MM.1S (cell line): Measurements from ENCODE around the gene AKAP6.

Source experiments
- DNase-seq: peaks from one replicate; pipeline ENCODE4 v3.0.0-alpha.2; 2015
- H2AFZ ChIP-seq: fragments of 300-600 bp; sonication (generic); 2 replicates; pipeline ENCODE4 v1.6.0; 2016; ENCODE audit warnings: antibody characterized with exemption, low read length
- H3F3A ChIP-seq: fragments of 300-600 bp; sonication (generic); 2 replicates; pipeline ENCODE4 v1.6.1; 2016; ENCODE audit warnings: mild to moderate bottlenecking, antibody characterized with exemption, low read length, moderate library complexity, mixed read lengths; ENCODE audit not compliant: insufficient read depth
- H3K27ac ChIP-seq: fragments of 300-600 bp; sonication (generic); 2 replicates; pipeline ENCODE4 v1.5.1; 2016; ENCODE audit warnings: mild to moderate bottlenecking, low read length
- H3K27me3 ChIP-seq: fragments of 300-600 bp; sonication (generic); replicated peaks from 2 replicates; pipeline ENCODE4 v1.6.0; 2016; ENCODE audit warnings: low read length; ENCODE audit not compliant: insufficient read depth
- H3K36me3 ChIP-seq: fragments of 300-600 bp; sonication (generic); replicated peaks from 2 replicates; pipeline ENCODE4 v1.6.1; 2016; ENCODE audit warnings: mild to moderate bottlenecking, low read length, mixed read lengths; ENCODE audit not compliant: insufficient read depth
- H3K4me1 ChIP-seq: fragments of 300-600 bp; sonication (generic); 2 replicates; pipeline ENCODE4 v1.6.1; 2016; ENCODE audit warnings: low read length, mixed read lengths
- H3K4me2 ChIP-seq: fragments of 300-600 bp; sonication (generic); 2 replicates; pipeline ENCODE4 v1.6.0; 2016; ENCODE audit warnings: low read depth, low read length
- H3K4me3 ChIP-seq: fragments of 300-600 bp; sonication (generic); 2 replicates; pipeline ENCODE4 v1.5.1; 2016; ENCODE audit warnings: low read length, mixed read lengths
- H3K79me2 ChIP-seq: fragments of 300-600 bp; sonication (generic); 2 replicates; pipeline ENCODE4 v1.6.1; 2016; ENCODE audit warnings: mixed run types, low read length, mixed read lengths
- H3K9ac ChIP-seq: fragments of 300-600 bp; sonication (generic); 2 replicates; pipeline ENCODE4 v1.6.1; 2016; ENCODE audit warnings: low read length, mixed read lengths
- H3K9me2 ChIP-seq: fragments of 300-600 bp; sonication (generic); replicated peaks from 2 replicates; pipeline ENCODE4 v1.6.1; 2016; ENCODE audit warnings: mild to moderate bottlenecking, low read length, mixed read lengths; ENCODE audit not compliant: insufficient read depth
- H3K9me3 ChIP-seq: fragments of 300-600 bp; sonication (generic); replicated peaks from 2 replicates; pipeline ENCODE4 v1.6.1; 2016; ENCODE audit warnings: mild to moderate bottlenecking, low read length, mixed read lengths; ENCODE audit not compliant: insufficient read depth
- H4K20me1 ChIP-seq: fragments of 300-600 bp; sonication (generic); 2 replicates; pipeline ENCODE4 v1.6.1; 2016; ENCODE audit warnings: mild to moderate bottlenecking, low read length, moderate library complexity, mixed read lengths; ENCODE audit not compliant: insufficient read depth
- CTCF ChIP-seq: fragments of 300-600 bp; sonication (generic); IDR thresholded peaks from 2 replicates; pipeline ENCODE4 v1.5.1; 2016; ENCODE audit warnings: antibody characterized with exemption, low read length, mixed read lengths
- EZH2 ChIP-seq: fragments of 300-600 bp; sonication (generic); optimal IDR thresholded peaks from 2 replicates; pipeline ENCODE3; 2017; ENCODE audit warnings: low read depth, mild to moderate bottlenecking, antibody characterized with exemption, low read length, mixed read lengths
- EZH2phosphoT487 ChIP-seq: fragments of 300-600 bp; sonication (generic); IDR thresholded peaks from 2 replicates; pipeline ENCODE4 v1.6.1; 2018; ENCODE audit warnings: antibody characterized with exemption, low read length

Gene AKAP6

GRCh38 chr14:32667287-32667686, 338.2 kb downstream of the AKAP6 start:
- Histone ChIP-seq H3K36me3 (no peaks in the 10 kb centered on the region), H3K27me3 (no peaks in the 10 kb centered on the region), H3K27ac (no peak overlapping the region), H3K9me2 (no peaks in the 10 kb centered on the region), H3K9ac (no peak overlapping the region), H3F3A (no peaks in the 10 kb centered on the region), H2AFZ (no peak overlapping the region), H3K79me2 (no peaks in the 10 kb centered on the region), H4K20me1 (no peaks in the 10 kb centered on the region), H3K4me2 (no peak overlapping the region), H3K4me1 (no peaks in the 10 kb centered on the region), H3K9me3 (no peaks in the 10 kb centered on the region), H3K4me3 (no peak overlapping the region)
- no peak for DNase-seq
- TF ChIP-seq EZH2phosphoT487, result no peak
- TF ChIP-seq EZH2, result no peak
- TF ChIP-seq CTCF, result no peak

GRCh38 chr14:32667791-32668190, 338.7 kb downstream of the AKAP6 start:
- Histone ChIP-seq H3K4me2 (no peak overlapping the region), H3K4me3 (no peak overlapping the region), H3K9ac (no peak overlapping the region), H3K27ac (no peak overlapping the region), H3K27me3 (no peaks in the 10 kb centered on the region), H3K36me3 (no peaks in the 10 kb centered on the region), H3F3A (no peaks in the 10 kb centered on the region), H4K20me1 (no peaks in the 10 kb centered on the region), H3K9me3 (no peaks in the 10 kb centered on the region), H3K4me1 (no peaks in the 10 kb centered on the region), H3K9me2 (no peaks in the 10 kb centered on the region), H2AFZ (no peak overlapping the region), H3K79me2 (no peaks in the 10 kb centered on the region)
- TF ChIP-seq CTCF (no peak), EZH2phosphoT487 (no peak), EZH2 (no peak)
- no peak for DNase-seq

- Histone ChIP-seq H3K9me3 (no peaks in the 10 kb centered on the region), H2AFZ (no peak overlapping the region), H3K27me3 (no peaks in the 10 kb centered on the region), H3K27ac (no peak overlapping the region), H4K20me1 (no peaks in the 10 kb centered on the region), H3K9ac (no peak overlapping the region), H3F3A (no peaks in the 10 kb centered on the region), H3K4me2 (no peak overlapping the region), H3K79me2 (no peaks in the 10 kb centered on the region), H3K9me2 (no peaks in the 10 kb centered on the region), H3K4me3 (no peak overlapping the region), H3K36me3 (no peaks in the 10 kb centered on the region), H3K4me1 (no peaks in the 10 kb centered on the region)
- DNase-seq, result no peak
- TF ChIP-seq EZH2phosphoT487, result no peak
- TF ChIP-seq EZH2, result no peak
- TF ChIP-seq CTCF, result no peak
Measured at GRCh38 chr14:32669391-32669790, 340.3 kb downstream of the AKAP6 start.

- no peaks in the 10 kb centered on the region for H3K9me3 ChIP-seq
- TF ChIP-seq CTCF (no peak), EZH2phosphoT487 (no peak), EZH2 (no peak)
- no peak overlapping the region for H3K4me2 ChIP-seq
- no peak overlapping the region for H3K27ac ChIP-seq
- no peak overlapping the region for H3K9ac ChIP-seq
- no peaks in the 10 kb centered on the region for H3K27me3 ChIP-seq
- H2AFZ ChIP-seq, result no peak overlapping the region
- no peaks in the 10 kb centered on the region for H4K20me1 ChIP-seq
- no peak overlapping the region for H3K4me3 ChIP-seq
- H3K4me1 ChIP-seq, result no peaks in the 10 kb centered on the region
- no peaks in the 10 kb centered on the region for H3K79me2 ChIP-seq
- H3K36me3 ChIP-seq, result no peaks in the 10 kb centered on the region
- no peaks in the 10 kb centered on the region for H3K9me2 ChIP-seq
- no peaks in the 10 kb centered on the region for H3F3A ChIP-seq
- no peak for DNase-seq
Measured at GRCh38 chr14:32675433-32675832, 346.3 kb downstream of the AKAP6 start.
